ENCODE data around the gene SEMG1. TPM values are rescaled to one million over a fixed set of nuclear protein-coding genes. Genes with fewer than 3 reads are reported as not detected.

SEMG1 gene
- total and polyA plus RNA-seq, 9 of the 15 experiments (the other 6 are each of a cell fraction or from before 2014, with no cell fraction given): not detected

DNA sequence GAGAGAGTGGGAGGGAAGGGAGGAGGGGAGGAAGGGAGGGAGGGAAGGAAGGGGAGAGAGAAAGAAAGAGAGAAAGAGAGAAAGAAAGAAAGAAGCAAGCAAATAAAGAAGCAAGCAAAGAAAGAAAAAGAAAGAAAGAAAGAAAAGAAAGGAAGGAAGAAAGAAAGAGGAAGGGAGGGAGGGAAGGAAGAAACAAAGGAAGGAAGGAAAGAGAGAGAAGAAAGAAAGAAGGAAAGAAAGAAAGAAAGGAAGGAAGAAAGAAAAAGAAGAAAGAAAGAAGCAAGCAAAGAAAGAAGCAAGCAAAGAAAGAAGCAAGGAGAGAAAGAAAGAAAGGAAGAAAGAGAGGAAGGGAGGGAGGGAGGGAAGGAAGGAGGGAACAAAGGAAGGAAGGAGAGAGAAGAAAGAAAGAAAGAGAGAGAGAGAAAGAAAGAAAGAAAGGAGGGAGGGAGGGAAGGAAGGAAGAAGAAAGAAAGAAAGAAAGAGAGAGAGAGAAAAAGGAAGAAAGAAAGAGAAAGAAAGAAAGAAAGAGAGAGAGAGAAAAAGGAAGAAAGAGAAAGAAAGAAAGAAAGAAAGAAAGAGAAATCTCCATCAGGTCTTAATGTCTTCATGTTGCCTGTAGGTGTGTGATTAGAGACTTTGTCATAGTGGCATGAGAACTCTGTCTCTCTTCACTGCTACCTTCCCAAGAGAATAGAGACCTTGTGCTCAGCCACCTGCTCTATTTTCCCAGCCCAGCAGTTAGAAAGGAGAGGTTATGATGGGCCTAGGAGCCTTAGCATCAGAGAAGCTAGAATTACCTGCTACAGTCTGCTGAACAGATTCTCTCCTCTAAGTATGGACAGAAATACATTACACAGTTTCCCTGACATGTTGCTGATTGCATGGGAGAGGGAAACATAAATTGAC is 5.0 kb downstream of the SEMG1 start:
- H3K9me1 ChIP-seq (ENCODE audit: control insufficient read depth, insufficient read depth, low read length): peaks cover 3% of the 10 kb centered on the region
- BruUV-seq (replicated peaks): no TSS peak
- DNase-seq (ENCODE audit: extremely low read depth in 1 of 4, low spot score in 3 of 4): no peak
- H3K4me1 ChIP-seq (replicated peaks in 1 of 2; ENCODE audit: control insufficient read depth in 2 of 2, insufficient read depth in 2 of 2, low read length in 2 of 2): no peaks in the 10 kb centered on the region
- intact Hi-C loops (cut with micrococcal nuclease) (no loop called here), in situ Hi-C loops (cut with MboI) (no loop called here)
- no peak for FAIRE-seq
- TF ChIP-seq FOXM1 (IDR thresholded peaks at IDR 0.05; ENCODE audit: low read depth) (no peak), FOXM1 (CRISPR knock-in tag; IDR thresholded peaks at IDR 0.05; ENCODE audit: low read depth) (no peak), ZNF512 (tag; IDR thresholded peaks at IDR 0.05) (peak; percentile 93)
- TF ChIP-seq, protein P1, sequence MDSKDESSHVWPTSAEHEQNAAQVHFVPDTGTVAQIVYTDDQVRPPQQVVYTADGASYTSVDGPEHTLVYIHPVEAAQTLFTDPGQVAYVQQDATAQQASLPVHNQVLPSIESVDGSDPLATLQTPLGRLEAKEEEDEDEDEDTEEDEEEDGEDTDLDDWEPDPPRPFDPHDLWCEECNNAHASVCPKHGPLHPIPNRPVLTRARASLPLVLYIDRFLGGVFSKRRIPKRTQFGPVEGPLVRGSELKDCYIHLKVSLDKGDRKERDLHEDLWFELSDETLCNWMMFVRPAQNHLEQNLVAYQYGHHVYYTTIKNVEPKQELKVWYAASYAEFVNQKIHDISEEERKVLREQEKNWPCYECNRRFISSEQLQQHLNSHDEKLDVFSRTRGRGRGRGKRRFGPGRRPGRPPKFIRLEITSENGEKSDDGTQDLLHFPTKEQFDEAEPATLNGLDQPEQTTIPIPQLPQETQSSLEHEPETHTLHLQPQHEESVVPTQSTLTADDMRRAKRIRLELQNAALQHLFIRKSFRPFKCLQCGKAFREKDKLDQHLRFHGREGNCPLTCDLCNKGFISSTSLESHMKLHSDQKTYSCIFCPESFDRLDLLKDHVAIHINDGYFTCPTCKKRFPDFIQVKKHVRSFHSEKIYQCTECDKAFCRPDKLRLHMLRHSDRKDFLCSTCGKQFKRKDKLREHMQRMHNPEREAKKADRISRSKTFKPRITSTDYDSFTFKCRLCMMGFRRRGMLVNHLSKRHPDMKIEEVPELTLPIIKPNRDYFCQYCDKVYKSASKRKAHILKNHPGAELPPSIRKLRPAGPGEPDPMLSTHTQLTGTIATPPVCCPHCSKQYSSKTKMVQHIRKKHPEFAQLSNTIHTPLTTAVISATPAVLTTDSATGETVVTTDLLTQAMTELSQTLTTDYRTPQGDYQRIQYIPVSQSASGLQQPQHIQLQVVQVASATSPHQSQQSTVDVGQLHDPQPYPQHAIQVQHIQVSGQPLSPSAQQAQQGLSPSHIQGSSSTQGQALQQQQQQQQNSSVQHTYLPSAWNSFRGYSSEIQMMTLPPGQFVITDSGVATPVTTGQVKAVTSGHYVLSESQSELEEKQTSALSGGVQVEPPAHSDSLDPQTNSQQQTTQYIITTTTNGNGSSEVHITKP (IDR thresholded peaks at IDR 0.05; ENCODE audit: partially characterized antibody): no peak
- TF ChIP-seq, protein P2, sequence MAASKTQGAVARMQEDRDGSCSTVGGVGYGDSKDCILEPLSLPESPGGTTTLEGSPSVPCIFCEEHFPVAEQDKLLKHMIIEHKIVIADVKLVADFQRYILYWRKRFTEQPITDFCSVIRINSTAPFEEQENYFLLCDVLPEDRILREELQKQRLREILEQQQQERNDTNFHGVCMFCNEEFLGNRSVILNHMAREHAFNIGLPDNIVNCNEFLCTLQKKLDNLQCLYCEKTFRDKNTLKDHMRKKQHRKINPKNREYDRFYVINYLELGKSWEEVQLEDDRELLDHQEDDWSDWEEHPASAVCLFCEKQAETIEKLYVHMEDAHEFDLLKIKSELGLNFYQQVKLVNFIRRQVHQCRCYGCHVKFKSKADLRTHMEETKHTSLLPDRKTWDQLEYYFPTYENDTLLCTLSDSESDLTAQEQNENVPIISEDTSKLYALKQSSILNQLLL (CRISPR knock-in tag; IDR thresholded peaks at IDR 0.05; ENCODE audit: borderline replicate concordance): no peak
- POLR2A ChIA-PET: no interaction called here
- no peak overlapping the region for H3K9ac ChIP-seq (ENCODE audit: insufficient read depth in 1 of 2, low read depth in 2 of 2, low read length in 2 of 2)
- no peaks in the 10 kb centered on the region for H3K9me3 ChIP-seq (replicated peaks; ENCODE audit: control insufficient read depth, insufficient read depth, low read depth, low read length)
- H3K27me3 ChIP-seq (ENCODE audit: control insufficient read depth in 2 of 2, insufficient read depth in 2 of 2, low read length in 2 of 2): no peaks in the 10 kb centered on the region; a peak in 2 of 5 replicates
- no peak overlapping the region for H3K4me2 ChIP-seq (ENCODE audit: insufficient read depth, low read length)
- no peaks in the 10 kb centered on the region for H4K20me1 ChIP-seq (replicated peaks; ENCODE audit: control insufficient read depth, insufficient read depth, low read length)
- no peak overlapping the region for H2AFZ ChIP-seq (ENCODE audit: low read depth, low read length)
- H3K27ac ChIP-seq (ENCODE audit: extremely low read depth, low read depth, low read length): no peak overlapping the region
- no peak overlapping the region for H3K4me3 ChIP-seq
- H3K79me2 ChIP-seq (ENCODE audit: control insufficient read depth, insufficient read depth, low read length): no peaks in the 10 kb centered on the region
- ATAC-seq: no peak
- no peaks in the 10 kb centered on the region for H3K36me3 ChIP-seq (ENCODE audit: control insufficient read depth, insufficient read depth, low read length)
- CTCF ChIA-PET (ENCODE audit: low intra/inter-chr PET ratio): no interaction called here

All from K562 (cell line).